A673 (cell line): ENCODE results near the gene SH3RF3. TPM values are rescaled to one million over a fixed set of nuclear protein-coding genes. Genes with fewer than 3 reads are reported as not detected.

Experiments
- BruUV-seq: library from RNA; stranded (reverse); fragments of 400-500 nt; replicated peaks from 2 replicates; lab custom pipeline; 2021; lab: Mats Ljungman, UMichigan
- CTCF ChIA-PET: fragments of 300-600 bp; sonication (Branson Sonifier 250); formaldehyde crosslinking; loops from one replicate; lab custom pipeline; 2022; ENCODE audit warnings: antibody characterized with exemption; lab: Charles Lee
- POLR2A ChIA-PET: fragments of 300-600 bp; sonication (Branson Sonifier 250); formaldehyde crosslinking; loops from one replicate; lab custom pipeline; 2022; ENCODE audit warnings: antibody characterized with exemption; ENCODE audit not compliant: low non-redundant PET; lab: Charles Lee
- DNase-seq: peaks from one replicate; pipeline ENCODE4 v3.0.0-alpha.2; 2015; ENCODE audit warnings: low spot score
- H3K27ac ChIP-seq: fragments of 200-600 bp; sonication (generic); 2 replicates; pipeline ENCODE4 v1.5.1; 2016; ENCODE audit warnings: mixed run types, low read depth, mild to moderate bottlenecking, mixed read lengths, antibody characterized with exemption, low read length; ENCODE audit not compliant: poor library complexity, severe bottlenecking
- H3K27me3 ChIP-seq: fragments of 200-600 bp; sonication (generic); replicated peaks from 2 replicates; pipeline ENCODE4 v1.6.1; 2017; ENCODE audit warnings: mixed run types, low read depth, mild to moderate bottlenecking, mixed read lengths, antibody characterized with exemption, low read length; ENCODE audit not compliant: insufficient read depth, poor library complexity
- H3K36me3 ChIP-seq: fragments of 200-600 bp; sonication (generic); 2 replicates; pipeline ENCODE4 v1.6.1; 2016; ENCODE audit warnings: mixed run types, mild to moderate bottlenecking, mixed read lengths, antibody characterized with exemption, low read length; ENCODE audit not compliant: insufficient read depth, poor library complexity, severe bottlenecking
- H3K4me1 ChIP-seq: fragments of 200-600 bp; sonication (generic); 2 replicates; pipeline ENCODE4 v1.6.1; 2017; ENCODE audit warnings: mixed run types, mild to moderate bottlenecking, mixed read lengths, antibody characterized with exemption, low read length; ENCODE audit not compliant: insufficient read depth, poor library complexity, severe bottlenecking
- H3K4me3 ChIP-seq: fragments of 200-600 bp; sonication (generic); 2 replicates; pipeline ENCODE4 v1.5.1; 2016; ENCODE audit warnings: low read depth, mixed run types, mild to moderate bottlenecking, mixed read lengths, low read length; ENCODE audit not compliant: poor library complexity, severe bottlenecking
- H3K9me3 ChIP-seq: fragments of 200-600 bp; sonication (generic); 2 replicates; pipeline ENCODE4 v1.6.1; 2016; ENCODE audit warnings: mixed run types, low read depth, mild to moderate bottlenecking, mixed read lengths, antibody characterized with exemption, low read length; ENCODE audit not compliant: poor library complexity, severe bottlenecking
- EZH2 ChIP-seq: fragments of 200-600 bp; sonication (generic); IDR thresholded peaks from 2 replicates; pipeline ENCODE4 v1.6.1; 2017; ENCODE audit warnings: borderline replicate concordance, low read depth, mild to moderate bottlenecking, mixed read lengths, antibody characterized with exemption, low read length; ENCODE audit not compliant: poor library complexity, severe bottlenecking
- intact Hi-C: fragments of 100-400 bp; cut with micrococcal nuclease; formaldehyde crosslinking; loops from one replicate; pipeline ENCODE4 v1.10.0; 2022; ENCODE audit not compliant: unreplicated experiment
- total RNA-seq: library from RNA; stranded (reverse); gene quantifications from 2 replicates; pipeline ENCODE4 v1.2.3, GENCODE V29; 2021
- TF ChIP-seq, protein P1 (sequence below): fragments of 300-800, 200-600 bp; sonication (generic); conservative IDR thresholded peaks from 2 replicates; pipeline ENCODE4 v1.5.1; 2017; ENCODE audit warnings: low read depth, mild to moderate bottlenecking, antibody characterized with exemption, low read length, moderate library complexity, mixed read lengths

SH3RF3 gene
- total RNA-seq, 1 experiment from 2014 or later, result 0.15 TPM

DNA sequence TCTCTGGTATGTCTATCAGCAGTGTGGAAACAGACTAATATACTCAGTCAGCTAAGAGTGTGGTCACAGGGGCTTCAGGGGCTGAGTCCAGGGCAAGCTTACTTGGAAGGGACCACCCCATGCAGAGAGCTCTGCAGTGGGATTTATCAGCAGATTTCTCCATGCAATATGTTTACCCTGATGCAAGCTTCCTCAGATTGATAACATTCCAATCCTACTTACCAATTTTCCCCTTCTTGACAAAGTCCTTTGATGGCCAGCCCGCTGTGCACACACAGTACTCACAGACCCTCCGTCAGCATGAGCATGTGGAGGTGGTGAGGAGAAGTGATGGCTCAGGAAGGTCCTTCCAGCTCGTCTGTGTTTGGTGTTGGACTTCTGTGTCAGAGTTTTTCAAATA, 51.8 kb downstream of the SH3RF3 start:
- Histone ChIP-seq H3K36me3 (no peaks in the 10 kb centered on the region), H3K27ac (no peak overlapping the region), H3K9me3 (no peaks in the 10 kb centered on the region), H3K4me1 (no peaks in the 10 kb centered on the region), H3K27me3 (no peaks in the 10 kb centered on the region), H3K4me3 (no peak overlapping the region)
- ChIA-PET CTCF (no interaction called here), POLR2A (no interaction called here)
- intact Hi-C loops, result no loop called here
- TF ChIP-seq, protein P1, sequence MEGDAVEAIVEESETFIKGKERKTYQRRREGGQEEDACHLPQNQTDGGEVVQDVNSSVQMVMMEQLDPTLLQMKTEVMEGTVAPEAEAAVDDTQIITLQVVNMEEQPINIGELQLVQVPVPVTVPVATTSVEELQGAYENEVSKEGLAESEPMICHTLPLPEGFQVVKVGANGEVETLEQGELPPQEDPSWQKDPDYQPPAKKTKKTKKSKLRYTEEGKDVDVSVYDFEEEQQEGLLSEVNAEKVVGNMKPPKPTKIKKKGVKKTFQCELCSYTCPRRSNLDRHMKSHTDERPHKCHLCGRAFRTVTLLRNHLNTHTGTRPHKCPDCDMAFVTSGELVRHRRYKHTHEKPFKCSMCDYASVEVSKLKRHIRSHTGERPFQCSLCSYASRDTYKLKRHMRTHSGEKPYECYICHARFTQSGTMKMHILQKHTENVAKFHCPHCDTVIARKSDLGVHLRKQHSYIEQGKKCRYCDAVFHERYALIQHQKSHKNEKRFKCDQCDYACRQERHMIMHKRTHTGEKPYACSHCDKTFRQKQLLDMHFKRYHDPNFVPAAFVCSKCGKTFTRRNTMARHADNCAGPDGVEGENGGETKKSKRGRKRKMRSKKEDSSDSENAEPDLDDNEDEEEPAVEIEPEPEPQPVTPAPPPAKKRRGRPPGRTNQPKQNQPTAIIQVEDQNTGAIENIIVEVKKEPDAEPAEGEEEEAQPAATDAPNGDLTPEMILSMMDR, result no peak
- TF ChIP-seq EZH2, result no peak
- no peak for DNase-seq
- BruUV-seq, result no TSS peak

DNA sequence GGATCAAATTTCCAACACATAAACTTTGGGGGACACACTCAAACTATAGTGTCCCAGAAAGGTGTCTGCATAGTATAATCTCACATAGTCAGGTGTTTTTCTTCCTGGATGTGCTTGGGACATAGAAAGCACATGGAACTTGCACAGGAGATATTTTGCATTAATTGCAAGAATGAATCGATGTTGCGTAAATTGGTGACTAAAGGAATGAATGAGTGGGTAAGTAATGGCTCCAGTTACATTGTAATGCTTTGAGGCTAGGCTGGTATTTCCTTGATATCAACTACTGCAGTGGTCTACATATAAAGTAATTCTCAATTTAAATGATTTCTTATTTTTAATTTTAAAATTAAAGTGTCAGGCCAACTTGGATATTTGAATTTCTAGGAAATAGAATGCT, 53.4 kb downstream of the SH3RF3 start:
- intact Hi-C loops, result no loop called here

DNA sequence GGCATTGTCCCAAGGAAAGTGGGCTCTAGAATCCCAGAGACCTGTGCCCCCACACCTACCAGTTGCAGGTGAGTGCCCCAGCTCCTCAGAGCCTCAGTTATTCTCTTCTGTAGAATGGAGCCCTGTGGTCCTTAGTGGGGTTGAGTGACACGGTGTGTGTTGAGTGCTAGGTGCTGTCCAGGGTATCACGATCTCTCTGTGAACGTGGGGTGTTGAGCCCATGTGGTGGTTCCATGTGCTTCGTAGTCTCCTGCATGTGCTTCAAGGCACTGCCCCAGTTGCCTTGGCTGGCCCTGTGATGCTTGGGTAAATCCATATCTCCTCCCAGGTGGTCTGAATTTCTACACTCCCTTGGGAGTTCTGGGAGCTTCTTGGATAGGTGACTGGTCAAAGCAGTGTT, 54.9 kb downstream of the SH3RF3 start:
- Histone ChIP-seq H3K9me3 (no peaks in the 10 kb centered on the region), H3K27ac (no peak overlapping the region), H3K4me1 (no peaks in the 10 kb centered on the region), H3K27me3 (no peaks in the 10 kb centered on the region), H3K4me3 (no peak overlapping the region), H3K36me3 (no peaks in the 10 kb centered on the region)
- TF ChIP-seq EZH2, result no peak
- TF ChIP-seq, protein P1, result no peak
- DNase-seq, result no peak
- intact Hi-C loops, result no loop called here
- ChIA-PET CTCF (no interaction called here), POLR2A (no interaction called here)
- BruUV-seq, result no TSS peak

More for the DNA sequence above, 53.4 kb downstream of the SH3RF3 start:
- Histone ChIP-seq H3K27me3 (no peaks in the 10 kb centered on the region), H3K4me1 (no peaks in the 10 kb centered on the region), H3K9me3 (no peaks in the 10 kb centered on the region), H3K27ac (no peak overlapping the region), H3K4me3 (no peak overlapping the region), H3K36me3 (no peaks in the 10 kb centered on the region)
- ChIA-PET POLR2A (no interaction called here), CTCF (no interaction called here)
- TF ChIP-seq, protein P1, result no peak
- TF ChIP-seq EZH2, result no peak
- DNase-seq, result no peak
- no TSS peak for BruUV-seq
